ENCODE results near the gene UIMC1. TPM values are rescaled to one million over a fixed set of nuclear protein-coding genes. Genes with fewer than 3 reads are reported as not detected.

Gene UIMC1
- polyA plus RNA-seq, 1 of the 3 experiments (the other 2 are of a cell fraction): 19.9 TPM

DNA sequence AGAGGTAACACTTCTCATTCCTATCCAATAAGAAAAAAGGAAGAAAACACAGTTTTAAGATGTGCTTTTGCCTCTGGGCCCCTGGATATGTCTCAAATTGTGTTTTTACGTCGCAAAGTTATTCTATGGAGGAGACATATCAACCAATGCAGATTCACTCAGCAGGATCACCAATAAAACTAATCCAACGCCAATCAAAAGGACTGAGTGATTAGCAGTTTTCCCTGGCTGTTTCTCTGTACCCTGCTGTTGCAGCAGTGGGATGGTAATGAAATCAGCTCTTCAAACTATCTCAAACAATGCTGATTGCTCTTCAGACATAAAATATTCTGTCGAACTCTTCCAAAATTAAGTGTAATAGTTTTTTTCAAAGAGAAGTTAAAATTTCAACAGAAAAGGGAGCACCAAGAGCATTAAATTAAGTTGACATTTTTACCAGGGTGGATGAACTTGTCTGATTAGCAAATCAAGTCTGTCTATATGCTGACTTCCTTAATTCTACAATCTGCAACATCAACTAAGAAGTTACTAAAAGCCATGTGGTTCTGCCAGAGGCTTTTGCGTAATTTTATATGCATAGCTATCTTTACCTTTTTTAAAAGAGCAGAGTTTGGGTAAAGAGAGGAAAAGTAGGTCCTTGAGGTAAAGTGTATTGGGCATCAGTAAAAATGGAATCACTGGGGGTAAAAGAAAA is 97.8 kb downstream of the UIMC1 start:
- H3K27ac ChIP-seq (ENCODE audit: low read depth in 2 of 2, low read length in 1 of 2): no peak overlapping the region
- POLR2A ChIA-PET: no interaction called here
- H3K4me3 ChIP-seq (ENCODE audit: low read depth in 2 of 2, low read length in 1 of 2): no peak overlapping the region
- H2AFZ ChIP-seq (ENCODE audit: low read depth): no peak overlapping the region
- no peaks in the 10 kb centered on the region; the same call in 1 of the 2 replicates for H3K79me2 ChIP-seq (ENCODE audit: insufficient read depth)
- no peak overlapping the region for H3K4me2 ChIP-seq
- no peak for TF ChIP-seq MXI1 (IDR thresholded peaks at IDR 0.05; ENCODE audit: low read depth, low read length)
- no peak for TF ChIP-seq FOXJ3 (CRISPR knock-in tag; IDR thresholded peaks at IDR 0.05)
- CTCF ChIA-PET: interaction anchor here (0.5 to 1.9 kb wide), 8 partner anchors 8 to 248 kb away, joined by 3 to 5 read pairs (median 4); partner anchors contain the start of gene HK3
- H3K27me3 ChIP-seq (ENCODE audit: insufficient read depth): no peaks in the 10 kb centered on the region
- DNase-seq: no peak
- H3K9ac ChIP-seq: no peak overlapping the region
- peaks cover 55 to 57% of the 10 kb centered on the region in 2 experiments for H3K36me3 ChIP-seq (replicated peaks in 1 of 2; ENCODE audit: control insufficient read depth in 1 of 2, insufficient read depth in 2 of 2, low read length in 1 of 2)
- no peaks in the 10 kb centered on the region; a peak in 1 of 4 replicates for H3K4me1 ChIP-seq (ENCODE audit: control insufficient read depth in 1 of 2, insufficient read depth in 2 of 2, low read depth in 1 of 2, low read length in 1 of 2)
- no peaks in the 10 kb centered on the region for H3K9me2 ChIP-seq
- no peaks in the 10 kb centered on the region for H3F3A ChIP-seq (replicated peaks; ENCODE audit: insufficient read depth)
- H3K9me3 ChIP-seq: no peaks in the 10 kb centered on the region
- WGBS (ENCODE audit: low lambda C conversion rate): 99% methylated on average over 5 of the region's 5 CpGs
- H4K20me1 ChIP-seq (ENCODE audit: insufficient read depth): no peaks in the 10 kb centered on the region

GRCh38 chr5:176906796-176907195 is 99.8 kb downstream of the UIMC1 start:
- WGBS (ENCODE audit: low lambda C conversion rate): 94% methylated on average over 3 of the region's 3 CpGs
- CTCF ChIA-PET: interaction anchor here (1.3 kb wide), 1 partner anchor 52 kb away, joined by 4 read pairs; no protein-coding TSS in a partner anchor
- no peaks in the 10 kb centered on the region; a peak in 1 of 4 replicates for H3K4me1 ChIP-seq (ENCODE audit: control insufficient read depth in 1 of 2, insufficient read depth in 2 of 2, low read depth in 1 of 2, low read length in 1 of 2)

More at GRCh38 chr5:176906796-176907195, 99.8 kb downstream of the UIMC1 start:
- Histone ChIP-seq H3K9ac (no peak overlapping the region), H3F3A (replicated peaks; ENCODE audit: insufficient read depth) (no peaks in the 10 kb centered on the region), H3K4me3 (ENCODE audit: low read depth in 2 of 2, low read length in 1 of 2) (no peak overlapping the region), H3K9me3 (no peaks in the 10 kb centered on the region), H2AFZ (ENCODE audit: low read depth) (no peak overlapping the region), H3K36me3 (replicated peaks in 1 of 2; ENCODE audit: control insufficient read depth in 1 of 2, insufficient read depth in 2 of 2, low read length in 1 of 2) (peaks cover 59 to 77% of the 10 kb centered on the region in 2 experiments), H3K27me3 (ENCODE audit: insufficient read depth) (no peaks in the 10 kb centered on the region), H3K79me2 (ENCODE audit: insufficient read depth) (no peaks in the 10 kb centered on the region), H4K20me1 (ENCODE audit: insufficient read depth) (no peaks in the 10 kb centered on the region), H3K27ac (ENCODE audit: low read depth in 2 of 2, low read length in 1 of 2) (no peak overlapping the region), H3K4me2 (no peak overlapping the region), H3K9me2 (no peaks in the 10 kb centered on the region)
- no peak for DNase-seq
- no peak for TF ChIP-seq TAF1 (IDR thresholded peaks at IDR 0.05; ENCODE audit: borderline replicate concordance, low read depth, low read length)
- no peak for TF ChIP-seq TEAD4 (IDR thresholded peaks at IDR 0.05; ENCODE audit: borderline replicate concordance, insufficient read depth)
- TF ChIP-seq, protein P1, sequence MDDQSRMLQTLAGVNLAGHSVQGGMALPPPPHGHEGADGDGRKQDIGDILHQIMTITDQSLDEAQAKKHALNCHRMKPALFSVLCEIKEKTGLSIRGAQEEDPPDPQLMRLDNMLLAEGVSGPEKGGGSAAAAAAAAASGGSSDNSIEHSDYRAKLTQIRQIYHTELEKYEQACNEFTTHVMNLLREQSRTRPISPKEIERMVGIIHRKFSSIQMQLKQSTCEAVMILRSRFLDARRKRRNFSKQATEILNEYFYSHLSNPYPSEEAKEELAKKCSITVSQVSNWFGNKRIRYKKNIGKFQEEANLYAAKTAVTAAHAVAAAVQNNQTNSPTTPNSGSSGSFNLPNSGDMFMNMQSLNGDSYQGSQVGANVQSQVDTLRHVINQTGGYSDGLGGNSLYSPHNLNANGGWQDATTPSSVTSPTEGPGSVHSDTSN (IDR thresholded peaks at IDR 0.05): no peak
- TF ChIP-seq, protein P2, sequence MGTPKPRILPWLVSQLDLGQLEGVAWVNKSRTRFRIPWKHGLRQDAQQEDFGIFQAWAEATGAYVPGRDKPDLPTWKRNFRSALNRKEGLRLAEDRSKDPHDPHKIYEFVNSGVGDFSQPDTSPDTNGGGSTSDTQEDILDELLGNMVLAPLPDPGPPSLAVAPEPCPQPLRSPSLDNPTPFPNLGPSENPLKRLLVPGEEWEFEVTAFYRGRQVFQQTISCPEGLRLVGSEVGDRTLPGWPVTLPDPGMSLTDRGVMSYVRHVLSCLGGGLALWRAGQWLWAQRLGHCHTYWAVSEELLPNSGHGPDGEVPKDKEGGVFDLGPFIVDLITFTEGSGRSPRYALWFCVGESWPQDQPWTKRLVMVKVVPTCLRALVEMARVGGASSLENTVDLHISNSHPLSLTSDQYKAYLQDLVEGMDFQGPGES (IDR thresholded peaks at IDR 0.05; ENCODE audit: low read depth, low read length): no peak
- no peak for TF ChIP-seq YY1 (IDR thresholded peaks at IDR 0.05; ENCODE audit: low read depth)
- TF ChIP-seq, protein P3, sequence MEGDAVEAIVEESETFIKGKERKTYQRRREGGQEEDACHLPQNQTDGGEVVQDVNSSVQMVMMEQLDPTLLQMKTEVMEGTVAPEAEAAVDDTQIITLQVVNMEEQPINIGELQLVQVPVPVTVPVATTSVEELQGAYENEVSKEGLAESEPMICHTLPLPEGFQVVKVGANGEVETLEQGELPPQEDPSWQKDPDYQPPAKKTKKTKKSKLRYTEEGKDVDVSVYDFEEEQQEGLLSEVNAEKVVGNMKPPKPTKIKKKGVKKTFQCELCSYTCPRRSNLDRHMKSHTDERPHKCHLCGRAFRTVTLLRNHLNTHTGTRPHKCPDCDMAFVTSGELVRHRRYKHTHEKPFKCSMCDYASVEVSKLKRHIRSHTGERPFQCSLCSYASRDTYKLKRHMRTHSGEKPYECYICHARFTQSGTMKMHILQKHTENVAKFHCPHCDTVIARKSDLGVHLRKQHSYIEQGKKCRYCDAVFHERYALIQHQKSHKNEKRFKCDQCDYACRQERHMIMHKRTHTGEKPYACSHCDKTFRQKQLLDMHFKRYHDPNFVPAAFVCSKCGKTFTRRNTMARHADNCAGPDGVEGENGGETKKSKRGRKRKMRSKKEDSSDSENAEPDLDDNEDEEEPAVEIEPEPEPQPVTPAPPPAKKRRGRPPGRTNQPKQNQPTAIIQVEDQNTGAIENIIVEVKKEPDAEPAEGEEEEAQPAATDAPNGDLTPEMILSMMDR (IDR thresholded peaks at IDR 0.05): no peak
- no peak for TF ChIP-seq MEF2A (IDR thresholded peaks at IDR 0.05; ENCODE audit: borderline replicate concordance, low read depth)
- no peak for TF ChIP-seq GABPA (IDR thresholded peaks at IDR 0.05; ENCODE audit: low read depth)
- TF ChIP-seq TCF12 (IDR thresholded peaks at IDR 0.05): no peak
- no peak for TF ChIP-seq CHD2 (IDR thresholded peaks at IDR 0.05; ENCODE audit: low read length, partially characterized antibody)
- TF ChIP-seq MXI1 (IDR thresholded peaks at IDR 0.05; ENCODE audit: low read depth, low read length): no peak
- TF ChIP-seq REST (IDR thresholded peaks at IDR 0.05; ENCODE audit: low read depth, low read length): no peak
- TF ChIP-seq, protein P4, sequence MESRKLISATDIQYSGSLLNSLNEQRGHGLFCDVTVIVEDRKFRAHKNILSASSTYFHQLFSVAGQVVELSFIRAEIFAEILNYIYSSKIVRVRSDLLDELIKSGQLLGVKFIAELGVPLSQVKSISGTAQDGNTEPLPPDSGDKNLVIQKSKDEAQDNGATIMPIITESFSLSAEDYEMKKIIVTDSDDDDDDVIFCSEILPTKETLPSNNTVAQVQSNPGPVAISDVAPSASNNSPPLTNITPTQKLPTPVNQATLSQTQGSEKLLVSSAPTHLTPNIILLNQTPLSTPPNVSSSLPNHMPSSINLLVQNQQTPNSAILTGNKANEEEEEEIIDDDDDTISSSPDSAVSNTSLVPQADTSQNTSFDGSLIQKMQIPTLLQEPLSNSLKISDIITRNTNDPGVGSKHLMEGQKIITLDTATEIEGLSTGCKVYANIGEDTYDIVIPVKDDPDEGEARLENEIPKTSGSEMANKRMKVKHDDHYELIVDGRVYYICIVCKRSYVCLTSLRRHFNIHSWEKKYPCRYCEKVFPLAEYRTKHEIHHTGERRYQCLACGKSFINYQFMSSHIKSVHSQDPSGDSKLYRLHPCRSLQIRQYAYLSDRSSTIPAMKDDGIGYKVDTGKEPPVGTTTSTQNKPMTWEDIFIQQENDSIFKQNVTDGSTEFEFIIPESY (IDR thresholded peaks at IDR 0.05; ENCODE audit: borderline replicate concordance, low read depth): no peak
- TF ChIP-seq SMC3 (IDR thresholded peaks at IDR 0.05; ENCODE audit: low read depth, low read length): no peak
- TF ChIP-seq FOXJ3 (CRISPR knock-in tag; IDR thresholded peaks at IDR 0.05): no peak
- no peak for TF ChIP-seq JUND (IDR thresholded peaks at IDR 0.05)
- POLR2A ChIA-PET: no interaction called here
